GM10248 (cell line): ENCODE data around the gene XYLT1.

Experiments
- CTCF ChIA-PET: fragments of 300-600 bp; sonication (Branson Sonifier 250); formaldehyde crosslinking; extraction: SDS; loops from one replicate; lab custom pipeline; 2021; ENCODE audit warnings: antibody characterized with exemption; lab: Yijun Ruan, JAX
- POLR2A ChIA-PET: fragments of 350-650 bp; sonication (Branson Sonifier 250); formaldehyde crosslinking; extraction: SDS; loops from one replicate; lab custom pipeline; 2020; ENCODE audit warnings: antibody characterized with exemption; lab: Yijun Ruan, JAX
- DNase-seq: peaks from one replicate; pipeline ENCODE4 v3.0.0; 2012; ENCODE audit errors: extremely low spot score
- CTCF ChIP-seq: IDR thresholded peaks from 2 replicates; pipeline ENCODE4 v1.5.1; 2012; ENCODE audit warnings: mild to moderate bottlenecking, low read depth; ENCODE audit errors: extremely low read depth, missing control alignments, control extremely low read depth

The XYLT1 gene

GRCh38 chr16:17461951-17462729, 8.6 kb downstream of the XYLT1 start:
- ChIA-PET POLR2A (no interaction called here), CTCF (interaction anchor here (1.1 to 2.3 kb wide), 5 partner anchors 13 to 216 kb away, joined by 3 to 7 read pairs (median 4); no protein-coding TSS in a partner anchor)
- peak; percentile 15 for TF ChIP-seq CTCF
- DNase-seq: no peak

- ChIA-PET CTCF (interaction anchor here (0.8 to 1.5 kb wide), 9 partner anchors 9 to 266 kb away, joined by 3 to 4 read pairs (median 3); no protein-coding TSS in a partner anchor), POLR2A (no interaction called here)
- TF ChIP-seq CTCF: no peak
- no peak for DNase-seq
Measured at GRCh38 chr16:17460890-17461289, 9.9 kb downstream of the XYLT1 start.

GRCh38 chr16:17459903-17460521, 10.7 kb downstream of the XYLT1 start:
- TF ChIP-seq CTCF: no peak
- peak; percentile 42 for DNase-seq
- ChIA-PET POLR2A (interaction anchor here (1.0 kb wide), 1 partner anchor 43 kb away, joined by 3 read pairs; no protein-coding TSS in a partner anchor), CTCF (interaction anchor here (1.0 to 1.4 kb wide), 5 partner anchors 9 to 266 kb away, joined by 3 to 4 read pairs (median 3); no protein-coding TSS in a partner anchor)

GRCh38 chr16:17457997-17458396, 12.8 kb downstream of the XYLT1 start:
- no peak for DNase-seq
- ChIA-PET CTCF (interaction anchor here (1.0 to 3.0 kb wide), 2 partner anchors 10 to 24 kb away, joined by 3 to 15 read pairs; no protein-coding TSS in a partner anchor), POLR2A (no interaction called here)
- no peak for TF ChIP-seq CTCF

- DNase-seq: no peak
- ChIA-PET POLR2A (no interaction called here), CTCF (interaction anchor here (1.0 to 3.0 kb wide), 2 partner anchors 11 to 24 kb away, joined by 3 to 15 read pairs; no protein-coding TSS in a partner anchor)
- TF ChIP-seq CTCF: no peak
Measured at GRCh38 chr16:17457513-17457912, 13.2 kb downstream of the XYLT1 start.

GRCh38 chr16:17454162-17454730, 16.5 kb downstream of the XYLT1 start:
- ChIA-PET POLR2A (interaction anchor here (0.6 to 0.8 kb wide), 3 partner anchors 10 to 319 kb away, joined by 3 to 5 read pairs (median 4); no protein-coding TSS in a partner anchor), CTCF (interaction anchor here (1.1 to 2.9 kb wide), 3 partner anchors 9 to 14 kb away, joined by 5 to 13 read pairs (median 11); no protein-coding TSS in a partner anchor)
- no peak for TF ChIP-seq CTCF
- DNase-seq: no peak
